ENCODE results near the gene PTGES2.

PTGES2 gene

DNA sequence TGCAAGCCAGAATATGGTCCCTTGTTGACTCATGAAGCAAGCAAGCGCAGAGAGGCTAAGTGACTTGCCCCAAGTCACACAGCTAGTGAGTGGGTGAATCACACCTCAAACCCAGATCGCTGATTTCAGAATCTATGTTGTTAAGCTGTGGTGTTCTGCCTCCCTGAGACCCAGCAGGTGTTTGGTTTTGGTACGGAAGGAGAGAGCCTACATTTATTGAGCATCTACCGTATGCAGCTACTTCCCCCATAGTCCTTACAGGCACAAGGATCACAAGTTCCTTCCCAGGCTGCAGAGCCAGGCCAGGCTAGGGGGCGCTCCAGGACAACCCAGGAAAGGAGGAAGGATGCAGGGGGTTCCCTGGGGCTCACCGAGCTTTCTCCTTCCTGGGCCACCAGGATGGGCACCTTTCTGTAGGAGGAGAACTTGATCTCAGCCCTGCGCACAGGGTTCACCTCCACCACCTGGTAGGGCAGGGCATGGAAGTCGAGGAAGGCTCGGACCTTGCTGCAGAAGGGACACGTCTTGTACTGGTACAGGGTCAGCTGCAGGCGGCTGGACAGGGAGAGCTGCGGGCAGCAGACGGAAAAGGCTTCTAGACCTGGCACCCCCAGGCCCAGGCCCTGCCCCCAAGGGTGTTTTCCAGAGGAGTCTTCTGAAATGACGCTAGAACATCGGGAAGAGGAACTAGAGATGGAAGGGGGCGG lies 2.5 kb downstream of the PTGES2 start:
- Histone ChIP-seq H2AFZ (ENCODE audit: low read depth, low read length) (no peak overlapping the region), H3K79me2 (ENCODE audit: low read length) (peaks cover 37% of the 10 kb centered on the region), H4K20me1 (ENCODE audit: insufficient read depth, low read length) (peaks cover 6% of the 10 kb centered on the region; the same call in 1 of the 2 replicates), H3K4me3 (ENCODE audit: low read length) (peak overlapping the region; percentile 87), H3K4me1 (ENCODE audit: low read length) (peaks cover 22% of the 10 kb centered on the region), H3K36me3 (replicated peaks; ENCODE audit: low read depth, low read length) (peaks cover 20% of the 10 kb centered on the region), H3K9me3 (ENCODE audit: insufficient read depth, low read length) (no peaks in the 10 kb centered on the region), H3K27me3 (ENCODE audit: low read depth, low read length) (no peaks in the 10 kb centered on the region), H3K4me2 (ENCODE audit: low read length) (peak overlapping the region; percentile 98), H3K9ac (ENCODE audit: low read length) (peak overlapping the region; percentile 94), H3K27ac (ENCODE audit: low read length) (peak overlapping the region; percentile 88)
- no peak for TF ChIP-seq EZH2phosphoT487 (IDR thresholded peaks at IDR 0.05; ENCODE audit: low read depth)
- TF ChIP-seq, protein P1, sequence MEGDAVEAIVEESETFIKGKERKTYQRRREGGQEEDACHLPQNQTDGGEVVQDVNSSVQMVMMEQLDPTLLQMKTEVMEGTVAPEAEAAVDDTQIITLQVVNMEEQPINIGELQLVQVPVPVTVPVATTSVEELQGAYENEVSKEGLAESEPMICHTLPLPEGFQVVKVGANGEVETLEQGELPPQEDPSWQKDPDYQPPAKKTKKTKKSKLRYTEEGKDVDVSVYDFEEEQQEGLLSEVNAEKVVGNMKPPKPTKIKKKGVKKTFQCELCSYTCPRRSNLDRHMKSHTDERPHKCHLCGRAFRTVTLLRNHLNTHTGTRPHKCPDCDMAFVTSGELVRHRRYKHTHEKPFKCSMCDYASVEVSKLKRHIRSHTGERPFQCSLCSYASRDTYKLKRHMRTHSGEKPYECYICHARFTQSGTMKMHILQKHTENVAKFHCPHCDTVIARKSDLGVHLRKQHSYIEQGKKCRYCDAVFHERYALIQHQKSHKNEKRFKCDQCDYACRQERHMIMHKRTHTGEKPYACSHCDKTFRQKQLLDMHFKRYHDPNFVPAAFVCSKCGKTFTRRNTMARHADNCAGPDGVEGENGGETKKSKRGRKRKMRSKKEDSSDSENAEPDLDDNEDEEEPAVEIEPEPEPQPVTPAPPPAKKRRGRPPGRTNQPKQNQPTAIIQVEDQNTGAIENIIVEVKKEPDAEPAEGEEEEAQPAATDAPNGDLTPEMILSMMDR (IDR thresholded peaks at IDR 0.05; ENCODE audit: low read depth, low read length): peak; percentile 81

DNA sequence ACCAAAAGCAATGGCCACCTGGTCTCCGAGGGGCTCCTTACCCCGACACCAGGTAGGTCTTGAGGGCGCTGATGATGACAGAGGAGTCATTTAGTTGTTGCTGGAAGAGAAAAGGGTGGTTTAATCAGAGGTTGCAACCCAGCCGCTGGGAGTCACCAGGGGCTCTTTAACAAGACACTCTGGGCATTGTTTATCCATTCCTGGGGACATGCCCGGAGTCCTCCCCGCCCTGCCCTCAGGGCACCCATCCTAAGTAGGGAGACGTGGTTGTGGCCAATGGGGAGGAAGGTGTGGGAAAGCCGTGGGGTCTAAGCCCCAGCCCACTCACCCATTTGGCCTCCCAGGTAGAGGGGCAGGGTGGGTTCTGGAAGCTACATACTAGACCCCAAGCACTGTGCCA lies 3.1 kb downstream of the PTGES2 start:
- Histone ChIP-seq H3K27ac (ENCODE audit: low read length) (peak overlapping the region; percentile 88), H3K9ac (ENCODE audit: low read length) (no peak overlapping the region), H4K20me1 (ENCODE audit: insufficient read depth, low read length) (peaks cover 6% of the 10 kb centered on the region; the same call in 1 of the 2 replicates), H2AFZ (ENCODE audit: low read depth, low read length) (no peak overlapping the region), H3K79me2 (ENCODE audit: low read length) (peaks cover 37% of the 10 kb centered on the region), H3K27me3 (ENCODE audit: low read depth, low read length) (no peaks in the 10 kb centered on the region), H3K9me3 (ENCODE audit: insufficient read depth, low read length) (no peaks in the 10 kb centered on the region), H3K4me2 (ENCODE audit: low read length) (peak overlapping the region; percentile 98), H3K4me3 (ENCODE audit: low read length) (no peak overlapping the region), H3K4me1 (ENCODE audit: low read length) (peaks cover 22% of the 10 kb centered on the region), H3K36me3 (replicated peaks; ENCODE audit: low read depth, low read length) (peaks cover 21% of the 10 kb centered on the region)
- TF ChIP-seq EZH2phosphoT487 (IDR thresholded peaks at IDR 0.05; ENCODE audit: low read depth): no peak
- TF ChIP-seq, protein P1 (IDR thresholded peaks at IDR 0.05; ENCODE audit: low read depth, low read length): no peak

DNA sequence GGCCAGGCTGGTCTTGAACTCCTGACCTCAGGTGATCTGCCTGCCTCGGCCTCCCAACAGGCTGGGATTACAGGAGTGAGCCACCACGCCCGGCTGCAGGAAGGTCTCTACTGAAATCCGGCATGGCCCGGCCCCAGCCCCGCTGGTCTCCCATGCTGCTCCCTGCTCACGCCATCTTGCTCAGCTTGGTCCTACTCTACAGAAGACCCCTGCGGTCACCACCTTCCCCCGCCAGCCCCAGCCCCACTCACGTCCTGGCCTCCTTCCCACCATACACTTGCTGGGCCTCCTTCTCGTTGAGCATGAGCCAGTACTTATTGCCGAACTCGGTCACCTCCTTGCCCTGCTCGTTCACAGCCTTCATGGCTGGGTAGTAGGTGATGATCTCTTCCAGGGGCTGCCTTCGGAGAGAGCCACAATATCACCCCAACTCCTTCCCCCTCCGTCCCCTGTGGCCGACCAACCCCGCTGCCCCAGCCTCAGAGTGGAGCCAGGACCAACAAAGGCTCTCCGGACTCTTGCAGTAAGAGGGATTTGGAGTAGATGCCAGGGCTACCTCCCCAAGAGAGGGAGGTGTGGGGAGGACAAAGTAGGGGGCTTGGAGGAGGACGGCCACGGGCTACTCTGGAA lies 4.0 kb downstream of the PTGES2 start:
- Histone ChIP-seq H3K79me2 (ENCODE audit: low read length) (peaks cover 37% of the 10 kb centered on the region), H3K9ac (ENCODE audit: low read length) (no peak overlapping the region), H3K4me3 (ENCODE audit: low read length) (no peak overlapping the region), H4K20me1 (ENCODE audit: insufficient read depth, low read length) (peaks cover 6% of the 10 kb centered on the region; the same call in 1 of the 2 replicates), H3K4me1 (ENCODE audit: low read length) (peaks cover 18% of the 10 kb centered on the region), H3K36me3 (replicated peaks; ENCODE audit: low read depth, low read length) (peaks cover 21% of the 10 kb centered on the region), H2AFZ (ENCODE audit: low read depth, low read length) (no peak overlapping the region), H3K4me2 (ENCODE audit: low read length) (no peak overlapping the region), H3K27ac (ENCODE audit: low read length) (no peak overlapping the region), H3K9me3 (ENCODE audit: insufficient read depth, low read length) (no peaks in the 10 kb centered on the region), H3K27me3 (ENCODE audit: low read depth, low read length) (no peaks in the 10 kb centered on the region)
- TF ChIP-seq EZH2phosphoT487 (IDR thresholded peaks at IDR 0.05; ENCODE audit: low read depth): no peak
- TF ChIP-seq, protein P1 (IDR thresholded peaks at IDR 0.05; ENCODE audit: low read depth, low read length): no peak

DNA sequence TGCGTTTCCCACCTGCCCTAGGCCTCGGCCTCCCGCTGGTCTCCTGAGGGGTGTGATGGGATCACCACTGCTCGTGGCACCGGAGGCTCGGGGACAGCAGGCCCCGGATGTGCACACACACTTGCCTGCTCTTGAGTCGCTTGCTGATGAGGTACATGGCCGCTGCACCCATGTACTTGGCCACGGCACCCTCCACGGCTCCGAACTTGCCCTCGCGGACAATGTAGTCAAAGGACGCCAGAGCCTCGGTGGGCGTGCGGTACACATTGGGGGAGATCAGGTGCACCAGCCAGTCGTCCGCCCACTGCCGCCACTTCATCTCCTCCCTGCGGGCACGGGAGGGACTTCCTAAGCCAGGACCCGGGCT lies 4.7 kb downstream of the PTGES2 start:
- Histone ChIP-seq H3K4me3 (ENCODE audit: low read length) (no peak overlapping the region), H3K4me2 (ENCODE audit: low read length) (no peak overlapping the region), H3K4me1 (ENCODE audit: low read length) (peaks cover 23% of the 10 kb centered on the region), H4K20me1 (ENCODE audit: insufficient read depth, low read length) (peaks cover 6% of the 10 kb centered on the region; the same call in 1 of the 2 replicates), H3K9me3 (ENCODE audit: insufficient read depth, low read length) (no peaks in the 10 kb centered on the region), H3K27me3 (ENCODE audit: low read depth, low read length) (no peaks in the 10 kb centered on the region), H3K36me3 (replicated peaks; ENCODE audit: low read depth, low read length) (peaks cover 21% of the 10 kb centered on the region), H3K9ac (ENCODE audit: low read length) (no peak overlapping the region), H2AFZ (ENCODE audit: low read depth, low read length) (no peak overlapping the region), H3K27ac (ENCODE audit: low read length) (no peak overlapping the region), H3K79me2 (ENCODE audit: low read length) (peaks cover 37% of the 10 kb centered on the region)
- TF ChIP-seq EZH2phosphoT487 (IDR thresholded peaks at IDR 0.05; ENCODE audit: low read depth): no peak
- TF ChIP-seq, protein P1 (IDR thresholded peaks at IDR 0.05; ENCODE audit: low read depth, low read length): no peak

Data from OCI-LY3 (cell line).